Hair follicular keratinocyte (primary cell): ENCODE data around the gene KCNC2. TPM values are rescaled to one million over a fixed set of nuclear protein-coding genes. Genes with fewer than 3 reads are reported as not detected.

Source experiments
- total RNA-seq: library from RNA; depleted of rRNA; stranded (reverse); fragments of >200 nt; gene quantifications from 2 replicates; pipeline ENCODE4 v1.2.3, GENCODE V29; 2015

Gene KCNC2
- total RNA-seq, result not detected in 2 replicates

GRCh38 chr12:75209812-75210138 lies at the start of gene KCNC2:
KCNC2 (minus strand) TSS chr12:75209839.

Other genes starting within 250 kb of the KCNC2 start
- 1.6 and 2.8 TPM in 2 replicates for gene CAPS2, start 120.5 kb upstream of the KCNC2 start, total RNA-seq
- not detected in 2 replicates for gene GLIPR1L1, start 124.8 kb upstream of the KCNC2 start, total RNA-seq
- gene GLIPR1L2, start 181.2 kb upstream of the KCNC2 start, total RNA-seq, result 0.47 and 0.57 TPM in 2 replicates